GM21576 (cell line): Measurements from ENCODE around the gene OR14A16.

Experiments used
- ATAC-seq: cut with Tn5 transposase; IDR thresholded peaks from one replicate; pipeline ENCODE4 v1.9.1; 2021; ENCODE audit warnings: mild to moderate bottlenecking, moderate library complexity; ENCODE audit not compliant: unreplicated experiment

OR14A16 gene

DNA sequence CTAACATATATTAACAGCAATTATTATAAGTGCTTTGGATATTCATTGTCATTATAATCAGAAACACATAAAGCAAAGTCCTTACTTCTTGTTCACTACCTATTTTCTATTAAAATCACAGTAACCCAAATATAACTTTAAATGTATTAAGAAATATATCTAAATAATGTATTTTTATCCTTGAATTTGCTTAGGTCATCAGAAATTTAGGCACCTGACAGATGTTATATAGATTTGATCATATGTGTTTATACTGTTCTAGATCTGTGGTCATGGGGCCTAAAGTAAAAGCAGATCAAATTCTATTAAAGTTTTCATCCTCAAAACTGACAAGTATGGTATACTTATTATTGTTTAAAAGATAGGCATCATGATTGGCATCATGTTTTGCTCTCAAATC lies 54.3 kb downstream of the OR14A16 start:
- no peak for ATAC-seq
